HG02938 (cell line): ENCODE data around the gene MRPL43.
A peak's percentile ranks its signal among the peaks of the same experiment; 100 is the strongest.

ENCODE experiments used
- ATAC-seq: cut with Tn5 transposase; IDR thresholded peaks from one replicate; pipeline ENCODE4 v1.9.1; 2021; ENCODE audit warnings: mild to moderate bottlenecking, moderate library complexity; ENCODE audit not compliant: unreplicated experiment

The MRPL43 gene

GRCh38 chr10:101020427-101021075 lies 33.3 kb upstream of the MRPL43 start:
- ATAC-seq, result no peak

- ATAC-seq, result no peak
Measured at GRCh38 chr10:101019440-101019703, 32.1 kb upstream of the MRPL43 start.

- no peak for ATAC-seq
Measured at GRCh38 chr10:101018600-101019439, 31.5 kb upstream of the MRPL43 start.

GRCh38 chr10:101018118-101018599 lies 30.9 kb upstream of the MRPL43 start:
- no peak for ATAC-seq

GRCh38 chr10:101016814-101017213 lies 29.5 kb upstream of the MRPL43 start:
- no peak for ATAC-seq

GRCh38 chr10:101015582-101015973 lies 28.3 kb upstream of the MRPL43 start:
- ATAC-seq, result no peak

GRCh38 chr10:101014966-101015581 lies 27.8 kb upstream of the MRPL43 start:
- no peak for ATAC-seq

GRCh38 chr10:101014230-101014884 lies 27.1 kb upstream of the MRPL43 start:
- no peak for ATAC-seq

GRCh38 chr10:101013365-101013825 lies 26.1 kb upstream of the MRPL43 start:
- no peak for ATAC-seq

GRCh38 chr10:101012525-101013364 lies 25.4 kb upstream of the MRPL43 start:
- peak; percentile 67 for ATAC-seq

GRCh38 chr10:101011517-101012423 lies 24.5 kb upstream of the MRPL43 start:
- ATAC-seq, result no peak

- no peak for ATAC-seq
Measured at GRCh38 chr10:101010329-101010728, 23.0 kb upstream of the MRPL43 start.

GRCh38 chr10:101008823-101009423 lies 21.6 kb upstream of the MRPL43 start:
- no peak for ATAC-seq

GRCh38 chr10:101007915-101008822 lies 20.9 kb upstream of the MRPL43 start:
- ATAC-seq, result no peak

- no peak for ATAC-seq
Measured at GRCh38 chr10:101007099-101007711, 19.9 kb upstream of the MRPL43 start.

GRCh38 chr10:101006593-101007098 lies 19.3 kb upstream of the MRPL43 start:
- no peak for ATAC-seq

GRCh38 chr10:101005869-101006567 lies 18.7 kb upstream of the MRPL43 start:
- ATAC-seq, result no peak
